ENCODE measurements around the gene PDCD5. TPM values are rescaled to one million over a fixed set of nuclear protein-coding genes. Genes with fewer than 3 reads are reported as not detected.

The PDCD5 gene
- total RNA-seq, 1 experiment from 2014 or later = 154 TPM

DNA sequence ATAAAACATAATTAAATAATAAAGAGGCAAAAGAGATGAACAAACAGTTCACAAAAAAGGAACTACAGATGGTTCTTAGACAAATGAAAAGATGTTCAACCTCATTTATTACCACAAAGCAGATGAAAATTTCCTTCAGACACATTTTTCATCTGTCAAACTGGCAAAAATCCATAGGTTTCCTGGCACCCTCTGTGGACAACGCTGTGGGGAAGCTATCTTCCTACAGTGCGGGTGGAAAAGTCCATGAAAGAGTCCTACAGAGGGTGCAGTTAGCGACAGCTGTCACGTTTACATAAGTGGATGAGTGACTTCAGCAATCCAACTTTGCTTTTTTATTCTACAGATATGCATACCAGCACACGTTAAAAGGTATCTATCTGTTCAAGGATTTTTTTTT is 30.3 kb upstream of the PDCD5 start:
- Mint-ChIP-seq H3K36me3 (ENCODE audit: insufficient read depth, unreplicated experiment) (no peaks in the 10 kb centered on the region), H3K4me1 (ENCODE audit: low read depth, unreplicated experiment) (no peaks in the 10 kb centered on the region), H3K27me3 (ENCODE audit: unreplicated experiment) (peaks cover 10% of the 10 kb centered on the region), H3K27ac (ENCODE audit: unreplicated experiment) (no peak overlapping the region), H3K4me3 (ENCODE audit: low read depth, unreplicated experiment) (no peak overlapping the region), H3K9me3 (ENCODE audit: low read depth, unreplicated experiment) (no peaks in the 10 kb centered on the region)
- DNase-seq = no peak
- CTCF ChIA-PET = no interaction called here
- intact Hi-C loops (cut with micrococcal nuclease; ENCODE audit: unreplicated experiment) = no loop called here
- TF ChIP-seq, protein P1, sequence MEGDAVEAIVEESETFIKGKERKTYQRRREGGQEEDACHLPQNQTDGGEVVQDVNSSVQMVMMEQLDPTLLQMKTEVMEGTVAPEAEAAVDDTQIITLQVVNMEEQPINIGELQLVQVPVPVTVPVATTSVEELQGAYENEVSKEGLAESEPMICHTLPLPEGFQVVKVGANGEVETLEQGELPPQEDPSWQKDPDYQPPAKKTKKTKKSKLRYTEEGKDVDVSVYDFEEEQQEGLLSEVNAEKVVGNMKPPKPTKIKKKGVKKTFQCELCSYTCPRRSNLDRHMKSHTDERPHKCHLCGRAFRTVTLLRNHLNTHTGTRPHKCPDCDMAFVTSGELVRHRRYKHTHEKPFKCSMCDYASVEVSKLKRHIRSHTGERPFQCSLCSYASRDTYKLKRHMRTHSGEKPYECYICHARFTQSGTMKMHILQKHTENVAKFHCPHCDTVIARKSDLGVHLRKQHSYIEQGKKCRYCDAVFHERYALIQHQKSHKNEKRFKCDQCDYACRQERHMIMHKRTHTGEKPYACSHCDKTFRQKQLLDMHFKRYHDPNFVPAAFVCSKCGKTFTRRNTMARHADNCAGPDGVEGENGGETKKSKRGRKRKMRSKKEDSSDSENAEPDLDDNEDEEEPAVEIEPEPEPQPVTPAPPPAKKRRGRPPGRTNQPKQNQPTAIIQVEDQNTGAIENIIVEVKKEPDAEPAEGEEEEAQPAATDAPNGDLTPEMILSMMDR (IDR thresholded peaks at IDR 0.05; ENCODE audit: unreplicated experiment) = no peak
- BruUV-seq (replicated peaks) = no TSS peak

- intact Hi-C loops (cut with micrococcal nuclease; ENCODE audit: unreplicated experiment) = no loop called here
- TF ChIP-seq, protein P1 (IDR thresholded peaks at IDR 0.05; ENCODE audit: unreplicated experiment) = no peak
- DNase-seq = no peak
- Mint-ChIP-seq H3K27me3 (ENCODE audit: unreplicated experiment) (peaks cover 42% of the 10 kb centered on the region), H3K36me3 (ENCODE audit: insufficient read depth, unreplicated experiment) (no peaks in the 10 kb centered on the region), H3K4me1 (ENCODE audit: low read depth, unreplicated experiment) (no peaks in the 10 kb centered on the region), H3K27ac (ENCODE audit: unreplicated experiment) (no peak overlapping the region), H3K4me3 (ENCODE audit: low read depth, unreplicated experiment) (no peak overlapping the region), H3K9me3 (ENCODE audit: low read depth, unreplicated experiment) (no peaks in the 10 kb centered on the region)
- no TSS peak for BruUV-seq (replicated peaks)
- CTCF ChIA-PET = interaction anchor here (0.5 kb wide), 1 partner anchor 383 kb away, joined by 3 read pairs; no protein-coding TSS in a partner anchor
Measured at GRCh38 chr19:32555786-32556185, 25.2 kb upstream of the PDCD5 start.

GRCh38 chr19:32558607-32559228 is 22.3 kb upstream of the PDCD5 start:
- TF ChIP-seq, protein P1 (IDR thresholded peaks at IDR 0.05; ENCODE audit: unreplicated experiment) = no peak
- CTCF ChIA-PET = interaction anchor here (0.7 kb wide), 1 partner anchor 26 kb away, joined by 3 read pairs; no protein-coding TSS in a partner anchor
- Mint-ChIP-seq H3K36me3 (ENCODE audit: insufficient read depth, unreplicated experiment) (no peaks in the 10 kb centered on the region), H3K9me3 (ENCODE audit: low read depth, unreplicated experiment) (no peaks in the 10 kb centered on the region), H3K27ac (ENCODE audit: unreplicated experiment) (no peak overlapping the region), H3K4me1 (ENCODE audit: low read depth, unreplicated experiment) (no peaks in the 10 kb centered on the region), H3K27me3 (ENCODE audit: unreplicated experiment) (peaks cover 42% of the 10 kb centered on the region), H3K4me3 (ENCODE audit: low read depth, unreplicated experiment) (no peak overlapping the region)
- DNase-seq = no peak
- no TSS peak for BruUV-seq (replicated peaks)
- intact Hi-C loops (cut with micrococcal nuclease; ENCODE audit: unreplicated experiment) = no loop called here

GRCh38 chr19:32563761-32564160 is 17.2 kb upstream of the PDCD5 start:
- no peaks in the 10 kb centered on the region for H3K9me3 Mint-ChIP-seq (ENCODE audit: low read depth, unreplicated experiment)
- no peak overlapping the region for H3K4me3 Mint-ChIP-seq (ENCODE audit: low read depth, unreplicated experiment)
- H3K27me3 Mint-ChIP-seq (ENCODE audit: unreplicated experiment) = peaks cover 26% of the 10 kb centered on the region
- CTCF ChIA-PET = interaction anchor here (0.7 kb wide), 2 partner anchors 17 to 410 kb away, joined by 3 to 4 read pairs; partner anchors contain the start of gene PDCD5
- intact Hi-C loops (cut with micrococcal nuclease; ENCODE audit: unreplicated experiment) = no loop called here
- no peaks in the 10 kb centered on the region for H3K36me3 Mint-ChIP-seq (ENCODE audit: insufficient read depth, unreplicated experiment)
- DNase-seq = no peak
- no peak overlapping the region for H3K27ac Mint-ChIP-seq (ENCODE audit: unreplicated experiment)
- H3K4me1 Mint-ChIP-seq (ENCODE audit: low read depth, unreplicated experiment) = no peaks in the 10 kb centered on the region
- BruUV-seq (replicated peaks) = no TSS peak
- TF ChIP-seq, protein P1 (IDR thresholded peaks at IDR 0.05; ENCODE audit: unreplicated experiment) = no peak

All from Calu3 (cell line).